Upper lobe of left lung (tissue), 6 donors: Measurements from ENCODE around the gene ARHGEF4. TPM values are rescaled to one million over a fixed set of nuclear protein-coding genes. Genes with fewer than 3 reads are reported as not detected.

ENCODE experiments used
- ATAC-seq, 2 donors: fragments of 200-7000 bp; cut with Tn5 transposase; one replicate each; pipeline ENCODE4 v1.9.1; 2022; ENCODE audit warnings: mild to moderate bottlenecking in 2 of 2, moderate library complexity in 2 of 2; ENCODE audit not compliant: low FRiP score in 2 of 2
- DNase-seq, 2 donors: peaks; one replicate each; pipeline ENCODE4 v3.0.0-alpha.2; 2019 to 2020
- H3K27ac ChIP-seq, 4 donors: fragments of 200-600 bp; sonication (generic); one replicate each; pipeline ENCODE4 v1.5.1; 2016 to 2019
- H3K27me3 ChIP-seq, 4 donors: fragments of 200-600 bp; sonication (generic); one replicate each; pipeline ENCODE4 v1.5.1; 2017 to 2019
- H3K36me3 ChIP-seq, 4 donors: fragments of 200-600 bp; sonication (generic); one replicate each; pipeline ENCODE4 v1.5.1; 2016 to 2019
- H3K4me1 ChIP-seq, 4 donors: fragments of 200-600 bp; sonication (generic); one replicate each; pipeline ENCODE4 v1.5.1; 2018 to 2019
- H3K4me3 ChIP-seq, 4 donors: fragments of 200-600 bp; sonication (generic); one replicate each; pipeline ENCODE4 v1.5.1; 2017 to 2019; ENCODE audit warnings: mild to moderate bottlenecking in 2 of 4, moderate library complexity in 1 of 4
- H3K9me3 ChIP-seq, 4 donors: fragments of 200-600 bp; sonication (generic); one replicate each; pipeline ENCODE4 v1.5.1; 2018 to 2019
- CTCF ChIP-seq, 6 experiments: fragments of 450-650 bp in 4 of 6; fragments of 200-600 bp in 2 of 6; sonication (generic) in 2 of 6; IDR thresholded peaks; one replicate each; pipeline ENCODE4 v1.5.1; 2016 to 2019; ENCODE audit warnings: antibody characterized with exemption in 6 of 6
- EP300 ChIP-seq, 4 donors: sonication (generic); formaldehyde crosslinking; IDR thresholded peaks; one replicate each; pipeline ENCODE4 v1.5.1; 2017; ENCODE audit warnings: antibody characterized with exemption in 4 of 4, control low read depth in 2 of 4
- POLR2A ChIP-seq, 4 donors: fragments of 450-650 bp; IDR thresholded peaks; one replicate each; pipeline ENCODE4 v1.5.1; 2016 to 2017; ENCODE audit warnings: antibody characterized with exemption in 4 of 4, mild to moderate bottlenecking in 2 of 4
- POLR2AphosphoS5 ChIP-seq, 2 donors: sonication (generic); formaldehyde crosslinking; IDR thresholded peaks; one replicate each; pipeline ENCODE4 v1.5.1; 2017; ENCODE audit warnings: antibody characterized with exemption in 2 of 2
- whole genome bisulfite sequencing, 2 donors: methylation state at CpG; one replicate each; pipeline ENCODE4 v1.1.5; 2017 to 2018; 5-methylcytosine and 5-hydroxymethylcytosine counted together
- total RNA-seq, 6 donors: library from RNA; depleted of rRNA in 4 of 6; stranded (reverse); fragments of >200 nt in 4 of 6; gene quantifications; one replicate each; pipeline versions ENCODE4 v1.1.0 to v1.2.1, GENCODE V29; 2016 to 2021
- donor health status: DM: no; HTN: no; CAD: no; lungs with moderate emphysema.
- donor health status: DM: no; HTN: yes; CAD: no; lungs with severe emphysema.

ARHGEF4 gene
- total RNA-seq, 6 donors from 2014 or later = 10.1 to 101 (median 22.5) TPM

- no peaks in the 10 kb centered on the region for H3K4me1 ChIP-seq
- H3K27me3 ChIP-seq = peaks cover 0 to 9% (median 3%) of the 10 kb centered on the region in 4 donors
- H3K27ac ChIP-seq = no peak overlapping the region
- WGBS, 2 donors = 71 to 86% methylated on average over 5 of the region's 5 CpGs
- no peak overlapping the region for H3K4me3 ChIP-seq
- no peaks in the 10 kb centered on the region for H3K36me3 ChIP-seq
- H3K9me3 ChIP-seq = no peaks in the 10 kb centered on the region
- DNase-seq (no peak), ATAC-seq (no peak)
- no peak for TF ChIP-seq POLR2AphosphoS5 (IDR thresholded peaks at IDR 0.05)
- no peak for TF ChIP-seq EP300 (IDR thresholded peaks at IDR 0.05)
- no peak for TF ChIP-seq CTCF (IDR thresholded peaks at IDR 0.05)
- no peak for TF ChIP-seq POLR2A (IDR thresholded peaks at IDR 0.05)
Measured at GRCh38 chr2:130915149-130915548, 78.4 kb downstream of the ARHGEF4 start.

GRCh38 chr2:130915595-130916437 lies 79.1 kb downstream of the ARHGEF4 start:
- no peak overlapping the region for H3K4me3 ChIP-seq
- H3K27me3 ChIP-seq = peaks cover 0 to 9% (median 3%) of the 10 kb centered on the region in 4 donors
- no peak for TF ChIP-seq POLR2A (IDR thresholded peaks at IDR 0.05)
- no peak for TF ChIP-seq POLR2AphosphoS5 (IDR thresholded peaks at IDR 0.05)
- no peak for TF ChIP-seq EP300 (IDR thresholded peaks at IDR 0.05)
- no peak for TF ChIP-seq CTCF (IDR thresholded peaks at IDR 0.05)
- ATAC-seq = no peak
- peak in 1 of 2 donors; percentile 83 for DNase-seq
- no peaks in the 10 kb centered on the region for H3K9me3 ChIP-seq
- no peaks in the 10 kb centered on the region for H3K36me3 ChIP-seq
- 62 to 63% methylated on average over 12 of the region's 50 CpGs for WGBS, 2 donors
- no peak overlapping the region for H3K27ac ChIP-seq
- no peaks in the 10 kb centered on the region for H3K4me1 ChIP-seq

GRCh38 chr2:130916438-130916705 lies 79.7 kb downstream of the ARHGEF4 start:
- TF ChIP-seq CTCF (IDR thresholded peaks at IDR 0.05) (no peak), POLR2A (IDR thresholded peaks at IDR 0.05) (no peak), EP300 (IDR thresholded peaks at IDR 0.05) (no peak), POLR2AphosphoS5 (IDR thresholded peaks at IDR 0.05) (no peak)
- WGBS, 2 donors = 20 to 60% methylated on average over 1 to 12 of the region's 19 CpGs
- no peaks in the 10 kb centered on the region for H3K9me3 ChIP-seq
- no peaks in the 10 kb centered on the region for H3K36me3 ChIP-seq
- ATAC-seq (no peak), DNase-seq (no peak)
- no peak overlapping the region for H3K27ac ChIP-seq
- no peak overlapping the region for H3K4me3 ChIP-seq
- H3K4me1 ChIP-seq = no peaks in the 10 kb centered on the region
- H3K27me3 ChIP-seq = peaks cover 0 to 9% (median 3%) of the 10 kb centered on the region in 4 donors

- no peaks in the 10 kb centered on the region for H3K36me3 ChIP-seq
- H3K4me1 ChIP-seq = no peaks in the 10 kb centered on the region
- H3K9me3 ChIP-seq = no peaks in the 10 kb centered on the region
- H3K27me3 ChIP-seq = peaks cover 0 to 9% (median 3%) of the 10 kb centered on the region in 4 donors
- WGBS, 2 donors = 74 to 84% methylated on average over 18 to 24 of the region's 24 CpGs
- no peak for TF ChIP-seq POLR2AphosphoS5 (IDR thresholded peaks at IDR 0.05)
- TF ChIP-seq CTCF (IDR thresholded peaks at IDR 0.05) = no peak
- TF ChIP-seq POLR2A (IDR thresholded peaks at IDR 0.05) = no peak
- TF ChIP-seq EP300 (IDR thresholded peaks at IDR 0.05) = no peak
- no peak overlapping the region for H3K27ac ChIP-seq
- ATAC-seq (no peak), DNase-seq (peak in 1 of 2 donors; percentile 69)
- no peak overlapping the region for H3K4me3 ChIP-seq
Measured at GRCh38 chr2:130917006-130917688, 80.4 kb downstream of the ARHGEF4 start.
